Glomerular visceral epithelial cell (primary cell): ENCODE data around the gene USP10.
A peak's percentile ranks its signal among the peaks of the same experiment; 100 is the strongest.
"Not testable (repeated sequence)": the region's sequence is repeated elsewhere in the genome, so short reads cannot be mapped to it uniquely, and the experiment has no call there.

Experiments
- DNase-seq: peaks from one replicate; pipeline ENCODE4 v3.0.0-alpha.2; 2016; ENCODE audit errors: extremely low spot score

Gene USP10

GRCh38 chr16:84726079-84726668 is 26.4 kb downstream of the USP10 start:
- peak; percentile 76 for DNase-seq

DNA sequence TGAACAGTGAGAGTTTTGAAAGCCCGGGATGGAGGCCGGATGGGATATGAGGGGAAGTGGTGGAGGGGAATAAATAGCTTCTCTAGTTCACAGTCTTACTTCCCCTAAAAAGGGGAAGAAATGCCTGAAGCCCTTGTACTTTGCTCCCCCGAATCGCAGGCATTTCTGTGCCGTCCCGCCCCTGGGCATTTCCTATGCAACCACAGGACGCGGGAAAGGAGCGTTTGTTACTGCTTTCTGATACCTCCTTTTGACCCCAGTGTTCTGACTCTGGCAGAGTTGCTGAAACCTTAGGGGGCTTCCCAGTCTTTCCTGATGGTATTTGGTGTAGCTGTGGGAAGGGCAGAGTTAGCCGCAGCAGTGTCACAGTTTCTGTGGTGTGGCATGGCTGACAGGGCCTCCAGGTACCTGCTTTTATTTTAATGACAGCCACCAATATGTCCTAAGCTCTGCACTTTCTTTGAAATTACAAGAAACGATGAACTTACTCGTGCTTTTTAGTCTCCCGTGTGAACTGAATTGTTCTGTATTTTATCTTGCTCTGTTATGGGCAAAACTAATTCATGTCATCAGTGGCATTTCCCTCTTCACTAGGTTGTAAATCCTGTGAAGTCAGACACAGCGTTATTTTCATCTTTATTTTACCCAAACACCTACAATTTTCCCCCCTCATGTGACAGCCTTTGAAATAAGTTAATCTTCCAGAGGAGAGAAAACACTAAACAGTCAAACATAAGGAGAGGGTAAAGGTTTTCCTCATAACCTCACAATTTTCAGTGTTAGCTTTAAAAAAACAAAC is 27.1 kb downstream of the USP10 start:
- DNase-seq, result no peak

DNA sequence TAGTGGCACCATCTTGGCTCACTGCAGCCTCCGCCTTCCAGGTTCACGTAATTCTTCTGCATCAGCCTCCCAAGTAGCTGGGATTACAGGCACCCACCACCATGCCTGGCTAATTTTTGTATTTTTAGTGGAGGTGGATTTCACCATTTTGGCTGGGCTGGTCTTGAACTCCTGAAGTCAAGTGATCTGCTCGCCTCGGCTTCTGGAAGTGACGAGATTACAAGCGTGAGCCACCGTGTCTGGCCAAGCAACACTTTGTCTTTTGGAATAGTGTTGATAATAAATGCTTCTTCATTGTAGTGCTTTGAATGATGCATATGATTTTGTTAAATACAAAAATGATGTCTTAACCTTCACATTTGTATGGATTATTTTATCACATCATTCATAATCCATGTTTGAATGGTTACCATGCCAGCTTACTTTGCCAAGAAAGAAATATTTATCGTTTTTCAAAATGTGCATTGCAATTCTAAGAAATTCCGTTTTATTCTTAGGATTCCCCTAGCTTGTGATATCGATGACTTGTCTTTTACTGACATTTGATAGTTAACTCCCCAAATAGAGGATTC is 29.1 kb downstream of the USP10 start:
- no peak for DNase-seq

DNA sequence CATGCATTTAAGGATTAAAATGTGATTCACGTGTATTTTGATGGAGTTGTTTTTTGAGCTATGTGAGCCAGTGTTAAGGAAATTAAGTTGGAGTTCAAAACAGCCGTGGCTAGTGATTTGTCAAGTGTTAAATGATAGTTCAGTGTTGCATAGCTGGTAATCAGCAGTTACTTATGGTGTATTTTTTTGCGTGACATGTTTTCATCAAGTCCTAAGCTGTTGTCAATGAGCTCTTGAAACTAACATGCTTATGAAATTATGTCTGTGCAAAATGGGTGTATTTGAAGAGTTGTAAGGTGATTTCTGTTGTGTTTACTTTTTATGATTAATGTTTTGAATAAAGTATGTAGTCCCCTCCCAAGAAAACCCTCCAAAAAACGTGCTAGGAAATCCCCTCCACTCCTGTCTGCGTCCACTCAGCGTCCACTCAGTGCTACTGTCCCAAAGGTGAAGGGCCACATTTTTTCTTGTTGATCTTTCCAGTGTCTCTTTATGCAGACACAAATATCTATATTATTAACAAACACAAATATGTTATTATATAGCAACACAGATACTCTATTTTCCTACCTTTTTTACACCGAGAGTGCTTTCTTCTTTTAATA is 30.0 kb downstream of the USP10 start:
- no peak for DNase-seq

DNA sequence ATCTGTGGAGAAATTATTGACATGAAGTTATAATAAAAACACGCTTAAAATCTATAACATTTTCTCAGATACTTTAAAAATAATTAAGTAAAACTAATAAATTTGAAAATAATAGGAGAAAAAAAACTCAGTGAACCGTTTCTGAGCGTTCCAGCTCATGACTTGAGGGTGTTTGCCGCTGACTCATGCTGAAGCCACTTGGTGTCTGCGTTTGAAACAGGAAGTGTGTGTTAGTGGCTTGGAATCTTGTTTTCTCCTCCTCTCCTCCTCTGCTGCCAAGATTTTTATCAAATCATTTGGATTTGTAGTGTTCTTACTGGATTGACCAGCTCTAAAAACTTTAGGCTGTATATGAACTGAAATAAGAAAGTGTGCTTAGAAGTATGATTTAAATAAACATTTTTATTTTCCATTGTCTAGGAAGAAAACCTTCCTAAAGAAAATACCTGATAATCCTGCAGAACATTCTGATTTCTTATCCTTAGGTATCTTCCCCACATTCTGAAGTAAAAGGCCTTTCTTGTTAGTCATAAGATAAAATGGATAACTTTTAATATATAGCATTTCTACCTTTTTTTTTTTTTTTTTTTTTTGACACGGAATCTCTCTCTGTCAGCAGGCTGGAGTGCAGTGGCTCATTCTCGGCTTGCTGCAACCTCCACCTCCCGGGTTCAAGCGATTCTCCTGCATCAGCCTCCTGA is 30.8 kb downstream of the USP10 start:
- peak; percentile 76 for DNase-seq

- DNase-seq, result not testable (repeated sequence)
Observed at GRCh38 chr16:84732332-84732673, 32.5 kb downstream of the USP10 start.

DNA sequence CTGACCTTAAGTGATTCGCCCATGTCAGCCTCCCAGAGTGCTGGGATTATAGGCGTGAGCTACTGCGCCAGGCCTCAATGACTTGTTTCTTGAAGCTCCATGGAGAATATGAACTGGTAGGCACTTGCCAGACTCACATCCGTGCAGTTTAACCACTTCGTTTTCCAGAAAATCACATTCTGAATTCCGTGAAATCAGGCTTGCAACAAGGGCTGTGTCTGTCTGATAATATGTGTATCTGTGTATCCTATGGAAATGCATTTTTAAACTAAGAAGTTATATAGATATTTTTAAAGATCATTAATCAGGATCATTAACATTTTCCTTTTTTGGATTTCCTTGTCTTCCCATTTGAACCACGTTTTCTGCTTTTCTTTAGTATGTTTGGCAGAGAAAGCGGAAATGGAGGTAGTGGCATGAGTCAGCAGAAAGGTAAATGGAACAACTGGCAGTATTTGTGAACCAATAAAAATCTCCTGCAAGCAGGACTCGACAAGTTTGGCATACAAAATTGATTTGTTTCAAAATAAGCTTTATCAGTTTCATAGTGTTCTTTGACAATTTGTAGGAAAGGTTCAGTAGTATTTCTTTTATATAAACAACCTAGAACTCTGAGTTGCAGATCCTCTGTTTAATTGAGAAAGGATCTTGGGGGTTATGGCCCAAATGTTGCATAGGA is 33.0 kb downstream of the USP10 start:
- no peak for DNase-seq

DNA sequence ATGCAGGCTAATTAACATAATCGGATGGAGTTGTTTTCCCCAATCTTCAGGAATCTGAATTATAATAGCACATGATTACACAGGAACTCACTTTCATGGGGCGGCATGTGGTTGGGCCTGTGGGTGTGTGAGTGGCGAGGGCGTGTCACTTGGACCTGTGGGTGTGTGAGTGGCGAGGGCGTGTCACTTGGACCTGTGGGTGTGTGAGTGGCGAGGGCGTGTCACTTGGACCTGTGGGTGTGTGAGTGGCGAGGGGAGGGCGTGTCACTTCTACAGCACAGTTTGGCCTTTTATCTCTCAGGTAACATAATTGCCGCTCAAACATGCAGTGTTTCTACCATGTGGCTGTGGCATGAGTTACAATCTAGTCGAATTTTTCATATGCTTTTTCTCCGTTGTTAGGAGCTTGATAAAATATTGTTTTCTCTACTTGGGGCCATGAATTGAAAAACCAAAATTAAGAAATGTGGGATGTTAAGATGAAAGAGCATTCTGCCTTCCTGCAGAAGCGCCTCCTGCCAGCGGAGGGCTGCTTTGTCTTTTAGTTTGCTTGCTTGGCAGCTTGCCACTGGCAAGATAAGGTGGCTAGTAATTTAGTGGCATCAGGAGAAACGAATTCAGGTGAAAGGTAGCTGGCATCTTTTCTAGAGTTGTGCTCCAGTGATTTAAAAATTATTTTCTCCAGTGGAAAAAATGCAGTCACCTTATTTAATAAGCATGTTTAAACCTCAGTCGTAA is 36.2 kb downstream of the USP10 start:
- DNase-seq, result no peak

DNA sequence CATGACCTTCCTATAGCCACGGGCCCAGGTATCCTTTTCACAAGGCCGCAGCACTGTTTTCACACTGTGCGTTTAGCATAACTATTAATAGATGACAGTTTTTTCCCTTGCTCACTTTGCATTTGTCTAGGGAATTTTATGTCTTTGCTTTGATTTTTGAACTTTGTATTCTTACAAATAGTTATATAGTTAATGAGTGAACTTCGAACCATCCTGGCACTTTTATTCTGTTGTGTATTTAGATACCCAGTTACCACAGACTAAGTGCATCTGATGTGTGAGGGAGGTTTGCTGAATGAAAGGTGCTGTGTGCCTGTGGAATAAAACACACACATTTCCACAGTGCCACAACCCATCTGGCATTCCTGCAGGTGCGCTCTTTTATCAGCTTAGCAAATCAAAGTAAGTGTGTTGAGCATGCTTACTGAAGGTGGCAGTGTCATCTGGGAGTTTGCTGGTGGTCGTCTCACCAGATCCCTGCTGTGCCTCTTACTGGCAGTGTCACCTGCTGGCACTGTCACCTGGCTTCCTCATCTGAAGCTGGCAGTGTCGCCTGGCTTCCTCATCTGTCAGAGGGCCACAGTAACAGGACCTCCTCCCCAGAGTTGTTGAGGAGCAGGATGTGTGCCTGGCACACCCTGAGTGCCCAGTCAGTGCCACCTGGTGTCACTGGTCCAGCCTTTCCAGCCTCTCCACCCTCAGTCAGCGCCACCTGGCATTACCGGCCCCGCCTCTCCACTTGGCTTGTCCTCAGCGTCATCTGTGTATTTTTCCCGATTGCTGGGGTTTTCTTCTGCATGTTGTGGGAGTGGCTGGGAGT is 37.6 kb downstream of the USP10 start:
- DNase-seq, result no peak

GRCh38 chr16:84738255-84739038 is 38.6 kb downstream of the USP10 start:
- peak; percentile 71 for DNase-seq

DNA sequence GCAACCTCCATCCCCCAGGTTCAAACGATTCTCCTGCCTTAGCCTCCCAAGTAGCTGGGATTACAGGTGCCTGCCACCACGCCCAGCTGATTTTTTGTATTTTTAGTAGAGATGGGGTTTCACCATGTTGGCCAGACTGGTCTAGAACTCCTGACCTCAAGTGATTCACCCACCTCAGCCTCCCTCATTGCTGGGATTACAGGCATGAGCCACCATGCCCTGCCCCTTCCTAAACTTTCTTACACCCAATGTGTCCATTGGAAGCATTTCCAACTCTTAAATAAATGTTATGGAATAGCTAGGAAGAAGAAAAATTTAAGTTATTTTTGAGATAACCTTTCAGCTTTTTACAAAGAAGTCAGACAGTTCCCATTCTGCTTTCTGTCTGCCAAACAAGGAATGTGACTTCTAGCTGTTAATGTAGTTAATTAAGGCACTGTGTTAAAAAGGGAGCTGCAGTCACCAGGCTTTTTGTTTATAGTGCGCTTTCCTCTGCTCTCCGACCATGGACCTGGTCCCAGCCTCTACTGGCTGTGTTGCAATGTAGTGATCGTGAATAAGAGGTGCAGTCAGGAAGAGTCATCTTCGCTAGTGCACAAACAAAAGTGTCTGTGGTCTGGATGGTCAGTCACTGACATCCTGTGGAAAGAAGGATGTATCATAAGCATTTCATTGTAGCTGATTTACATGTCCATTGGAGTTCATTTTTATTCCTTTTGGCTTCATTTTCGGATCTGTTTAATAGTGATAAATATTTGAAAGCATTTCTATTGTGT is 39.7 kb downstream of the USP10 start:
- peak; percentile 76 for DNase-seq

DNA sequence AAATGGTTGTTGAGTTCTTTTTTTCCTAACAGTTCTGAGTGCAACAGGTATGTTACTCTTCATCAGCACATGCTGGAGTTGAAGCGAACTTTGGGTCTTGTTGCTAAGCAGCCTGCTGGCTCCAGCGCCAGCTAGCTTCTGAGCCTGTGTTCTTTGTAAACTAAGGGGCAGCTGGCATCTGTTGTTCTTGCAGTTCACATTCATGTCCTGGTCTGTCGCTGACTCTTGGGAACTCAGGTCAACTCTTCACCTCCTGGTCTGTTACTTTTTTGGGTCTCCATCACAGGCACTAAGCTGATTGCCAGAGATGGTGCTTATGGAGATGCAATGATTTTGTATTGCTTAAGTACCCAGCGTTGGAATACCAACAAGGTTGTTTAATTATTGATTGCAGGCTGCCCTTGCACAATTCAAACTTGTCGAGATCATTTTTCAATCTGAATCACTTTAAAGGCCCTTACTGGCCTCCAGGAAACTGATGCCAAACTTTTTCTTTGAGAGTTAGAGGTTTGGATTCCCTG is 40.9 kb downstream of the USP10 start:
- no peak for DNase-seq

DNA sequence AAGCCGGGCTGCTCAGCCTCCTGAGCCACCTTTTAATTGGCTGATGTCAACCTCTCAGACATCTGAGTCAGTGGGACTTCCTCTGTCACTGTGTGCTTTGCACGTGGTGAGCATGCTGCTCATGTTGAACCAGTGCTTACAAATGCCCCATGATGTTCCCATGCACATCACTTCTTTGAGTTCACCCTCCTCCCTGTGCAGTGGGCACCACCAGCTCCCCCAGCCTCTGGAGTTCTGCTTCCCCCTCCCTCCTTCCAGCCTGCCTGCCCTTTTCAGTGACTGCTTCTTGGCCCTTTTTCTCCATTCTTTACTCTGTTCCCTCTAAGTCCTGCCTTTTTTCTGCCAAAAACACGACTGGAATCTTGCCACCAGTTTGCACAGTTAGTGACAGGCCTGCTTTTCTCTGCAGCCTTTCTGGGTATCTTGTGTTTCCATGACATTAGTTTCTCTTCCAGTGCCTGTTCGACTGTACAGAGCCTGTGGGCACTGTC is 41.6 kb downstream of the USP10 start:
- DNase-seq, result no peak

DNA sequence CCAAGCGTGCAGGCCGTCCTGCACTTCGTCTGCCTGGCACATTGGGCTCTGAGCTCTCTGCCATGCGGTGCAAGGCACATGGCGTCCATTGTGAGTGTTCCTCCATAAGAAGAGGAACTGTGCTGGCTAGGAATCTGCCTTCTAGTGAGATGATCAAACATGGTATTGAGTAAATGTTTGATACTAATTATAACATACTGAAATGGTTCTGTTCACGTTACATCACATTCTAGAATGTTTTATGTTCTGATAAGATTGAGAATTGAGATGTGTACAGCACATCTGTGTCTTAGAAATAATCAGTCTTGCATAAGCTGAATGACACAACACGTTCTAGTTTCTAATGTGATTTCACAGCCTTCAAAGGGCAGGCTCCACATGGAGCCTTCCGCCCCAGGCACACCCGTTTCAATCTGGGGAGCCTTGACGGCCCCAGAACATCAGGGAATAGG is 42.9 kb downstream of the USP10 start:
- no peak for DNase-seq

DNA sequence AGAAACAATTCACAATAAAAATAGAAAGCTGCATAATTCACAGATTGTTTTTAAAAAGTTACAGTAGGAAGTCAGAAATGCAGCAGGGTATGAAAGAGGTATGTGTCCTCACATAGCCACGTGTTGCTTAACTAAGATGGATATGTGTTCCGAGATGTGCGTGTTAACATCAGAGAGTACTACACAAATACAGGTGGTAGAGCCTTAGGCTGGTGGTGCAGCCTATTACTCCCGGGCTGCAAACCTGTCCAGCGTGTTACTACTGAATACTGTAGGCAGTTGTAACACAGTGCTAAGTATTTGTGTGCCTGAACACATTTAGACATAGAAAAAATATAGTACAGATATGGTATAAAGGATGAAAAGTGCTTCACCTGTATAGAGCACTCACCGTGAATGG is 46.4 kb downstream of the USP10 start:
- DNase-seq, result no peak

- DNase-seq, result no peak
Observed at GRCh38 chr16:84746875-84747274, 47.1 kb downstream of the USP10 start.

DNA sequence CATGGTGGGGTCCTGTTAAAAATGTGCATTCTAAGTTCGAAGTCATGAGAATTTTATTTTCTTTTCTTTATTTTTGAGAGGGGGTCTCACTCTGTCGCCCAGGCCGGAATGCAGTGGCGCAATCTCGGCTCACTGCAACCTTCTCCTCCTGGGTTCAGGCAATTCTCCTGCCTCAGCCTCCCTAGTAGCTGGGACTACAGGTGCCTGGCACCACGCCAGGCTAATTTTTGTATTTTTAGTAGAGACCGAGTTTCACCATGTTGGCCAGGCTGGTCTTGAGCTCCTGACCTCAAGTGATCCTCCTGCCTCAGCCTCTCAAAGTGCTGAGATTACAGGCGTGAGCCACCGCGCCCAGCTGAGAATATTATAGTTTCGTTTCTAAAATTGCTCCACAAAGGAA is 48.4 kb downstream of the USP10 start:
- not testable (repeated sequence) for DNase-seq

- no peak for DNase-seq
Observed at GRCh38 chr16:84749072-84749471, 49.3 kb downstream of the USP10 start.
